HEK293 (cell line): ENCODE measurements around the gene AKIP1.

ENCODE experiments used
- CTCF ChIA-PET: fragments of 350-600 bp; formaldehyde crosslinking; extraction: SDS; loops from one replicate; lab custom pipeline; 2021; ENCODE audit warnings: antibody characterized with exemption; lab: Yijun Ruan, JAX
- POLR2A ChIA-PET: fragments of 300-600 bp; formaldehyde crosslinking; extraction: SDS; loops from one replicate; lab custom pipeline; 2020; ENCODE audit warnings: antibody characterized with exemption, inconsistent platforms; lab: Yijun Ruan, JAX
- H3K27ac ChIP-seq: fragments of 200-500 bp; sonication (Bioruptor generic); 2 replicates; pipeline ENCODE4 v1.5.1; 2014; ENCODE audit warnings: low read depth, low read length, control low read depth, inconsistent platforms; ENCODE audit errors: extremely low read depth
- H3K36me3 ChIP-seq, 2 experiments: fragments of 200-500 bp in 1 of 2; sonication (Bioruptor generic) in 1 of 2; 1 replicate in 1 of 2; 2 replicates in 1 of 2; pipeline ENCODE4 v1.5.1; 2014 to 2017; ENCODE audit warnings: inconsistent platforms in 2 of 2, low read length in 2 of 2; ENCODE audit not compliant: control insufficient read depth in 2 of 2, insufficient read depth in 1 of 2
- H3K4me1 ChIP-seq: fragments of 200-500 bp; sonication (Bioruptor generic); 2 replicates; pipeline ENCODE4 v1.5.1; 2014; ENCODE audit warnings: mild to moderate bottlenecking, low read length, inconsistent platforms; ENCODE audit not compliant: control insufficient read depth, insufficient read depth
- H3K4me3 ChIP-seq: 2 replicates; pipeline ENCODE4 v1.5.1; 2011; ENCODE audit warnings: low read depth, mild to moderate bottlenecking, control low read depth, low read length, moderate library complexity
- H3K9me3 ChIP-seq: fragments of 200-500 bp; sonication (Bioruptor generic); 2 replicates; pipeline ENCODE4 v1.5.1; 2014; ENCODE audit warnings: low read depth, low read length, inconsistent platforms; ENCODE audit not compliant: control insufficient read depth, insufficient read depth
- FEZF1 ChIP-seq: fragments of 450-650 bp; formaldehyde crosslinking; IDR thresholded peaks from 2 replicates; pipeline ENCODE4 v1.5.1; 2016; ENCODE audit warnings: missing biosample characterization, missing genetic modification characterization
- GLI4 ChIP-seq: fragments of 450-650 bp; formaldehyde crosslinking; IDR thresholded peaks from 2 replicates; pipeline ENCODE4 v1.5.1; 2016; ENCODE audit warnings: missing biosample characterization, missing genetic modification characterization
- HOXA7 ChIP-seq: sonication (generic); formaldehyde crosslinking; IDR thresholded peaks from 2 replicates; pipeline ENCODE4 v1.8.1; 2022; ENCODE audit warnings: missing genetic modification reagents, borderline replicate concordance
- KLF8 ChIP-seq: fragments of 450-650 bp; formaldehyde crosslinking; IDR thresholded peaks from 2 replicates; pipeline ENCODE4 v1.5.1; 2016; ENCODE audit warnings: missing biosample characterization, missing genetic modification characterization
- PRDM1 ChIP-seq: fragments of 450-650 bp; formaldehyde crosslinking; IDR thresholded peaks from 2 replicates; pipeline ENCODE4; 2016; ENCODE audit warnings: missing biosample characterization, missing genetic modification characterization
- RBAK ChIP-seq: fragments of 450-650 bp; formaldehyde crosslinking; IDR thresholded peaks from 2 replicates; pipeline ENCODE4 v1.5.1; 2016; ENCODE audit warnings: missing biosample characterization, missing genetic modification characterization
- REPIN1 ChIP-seq: fragments of 450-650 bp; formaldehyde crosslinking; IDR thresholded peaks from 2 replicates; pipeline ENCODE4 v1.5.1; 2017; ENCODE audit warnings: missing biosample characterization, missing genetic modification characterization, low read depth
- SCRT1 ChIP-seq: fragments of 450-650 bp; formaldehyde crosslinking; IDR thresholded peaks from 2 replicates; pipeline ENCODE4 v1.5.1; 2016; ENCODE audit warnings: missing biosample characterization, missing genetic modification characterization, borderline replicate concordance
- SETDB1 ChIP-seq: IDR thresholded peaks from one replicate; pipeline ENCODE4 v1.6.1; 2017; ENCODE audit warnings: mild to moderate bottlenecking, low read length, moderate library complexity, mixed read lengths; ENCODE audit not compliant: insufficient read length
- SP7 ChIP-seq: fragments of 450-650 bp; formaldehyde crosslinking; IDR thresholded peaks from 2 replicates; pipeline ENCODE4 v1.5.1; 2016; ENCODE audit warnings: missing biosample characterization, missing genetic modification characterization
- ZBTB7A ChIP-seq: fragments of 450-650 bp; formaldehyde crosslinking; IDR thresholded peaks from 2 replicates; pipeline ENCODE4 v1.5.1; 2016; ENCODE audit warnings: low read depth, missing biosample characterization, missing genetic modification characterization
- ZFP69B ChIP-seq: fragments of 450-650 bp; formaldehyde crosslinking; IDR thresholded peaks from 2 replicates; pipeline ENCODE4 v1.5.1; 2016; ENCODE audit warnings: missing biosample characterization, missing genetic modification characterization
- ZNF112 ChIP-seq: fragments of 450-650 bp; formaldehyde crosslinking; IDR thresholded peaks from 2 replicates; pipeline ENCODE4 v1.5.0; 2017; ENCODE audit warnings: missing biosample characterization, missing genetic modification characterization
- ZNF140 ChIP-seq: fragments of 450-650 bp; formaldehyde crosslinking; IDR thresholded peaks from 2 replicates; pipeline ENCODE4 v1.5.1; 2016; ENCODE audit warnings: missing biosample characterization, missing genetic modification characterization
- ZNF174 ChIP-seq: fragments of 450-650 bp; formaldehyde crosslinking; IDR thresholded peaks from 2 replicates; pipeline ENCODE4 v1.5.0; 2017; ENCODE audit warnings: missing biosample characterization, mild to moderate bottlenecking, missing genetic modification characterization
- ZNF19 ChIP-seq: fragments of 450-650 bp; formaldehyde crosslinking; IDR thresholded peaks from 2 replicates; pipeline ENCODE4; 2016; ENCODE audit warnings: missing biosample characterization, missing genetic modification characterization, low read depth
- ZNF211 ChIP-seq: fragments of 450-650 bp; formaldehyde crosslinking; IDR thresholded peaks from 2 replicates; pipeline ENCODE4 v1.5.1; 2016; ENCODE audit warnings: low read depth, missing biosample characterization, missing genetic modification characterization
- ZNF214 ChIP-seq: fragments of 450-650 bp; formaldehyde crosslinking; IDR thresholded peaks from 2 replicates; pipeline ENCODE4 v1.5.1; 2017; ENCODE audit warnings: missing biosample characterization, mild to moderate bottlenecking, missing genetic modification characterization, borderline replicate concordance
- ZNF223 ChIP-seq: fragments of 450-650 bp; formaldehyde crosslinking; IDR thresholded peaks from 2 replicates; pipeline ENCODE4 v1.5.1; 2016; ENCODE audit warnings: missing biosample characterization, missing genetic modification characterization
- ZNF302 ChIP-seq: fragments of 450-650 bp; formaldehyde crosslinking; IDR thresholded peaks from 2 replicates; pipeline ENCODE4 v1.5.1; 2016; ENCODE audit warnings: missing biosample characterization, missing genetic modification characterization, low read depth
- ZNF37A ChIP-seq: fragments of 450-650 bp; IDR thresholded peaks from 2 replicates; pipeline ENCODE4 v1.5.1; 2018; ENCODE audit warnings: missing biosample characterization, missing genetic modification characterization
- ZNF529 ChIP-seq: fragments of 450-650 bp; formaldehyde crosslinking; IDR thresholded peaks from 2 replicates; pipeline ENCODE4 v1.5.1; 2017; ENCODE audit warnings: missing genetic modification characterization, missing biosample characterization; ENCODE audit not compliant: insufficient replicate concordance
- ZNF548 ChIP-seq: fragments of 450-650 bp; formaldehyde crosslinking; IDR thresholded peaks from 2 replicates; pipeline ENCODE4 v1.5.1; 2016; ENCODE audit warnings: missing biosample characterization, missing genetic modification characterization
- ZNF626 ChIP-seq: fragments of 450-650 bp; sonication (Bioruptor Pico); formaldehyde crosslinking; IDR thresholded peaks from 2 replicates; pipeline ENCODE4 v1.5.1; 2018; ENCODE audit warnings: missing biosample characterization, missing genetic modification characterization, inconsistent platforms
- ZNF660 ChIP-seq: fragments of 450-650 bp; IDR thresholded peaks from 2 replicates; pipeline ENCODE4 v1.5.1; 2018; ENCODE audit warnings: missing biosample characterization, mild to moderate bottlenecking, missing genetic modification characterization
- TF ChIP-seq, protein P1 (sequence below): fragments of 450-650 bp; formaldehyde crosslinking; IDR thresholded peaks from 2 replicates; pipeline ENCODE4 v1.5.1; 2016; ENCODE audit warnings: missing biosample characterization, missing genetic modification characterization
- TF ChIP-seq, protein P2 (sequence below): fragments of 450-650 bp; formaldehyde crosslinking; IDR thresholded peaks from 2 replicates; pipeline ENCODE4 v1.5.1; 2016; ENCODE audit warnings: missing biosample characterization, missing genetic modification characterization

Gene AKIP1

DNA sequence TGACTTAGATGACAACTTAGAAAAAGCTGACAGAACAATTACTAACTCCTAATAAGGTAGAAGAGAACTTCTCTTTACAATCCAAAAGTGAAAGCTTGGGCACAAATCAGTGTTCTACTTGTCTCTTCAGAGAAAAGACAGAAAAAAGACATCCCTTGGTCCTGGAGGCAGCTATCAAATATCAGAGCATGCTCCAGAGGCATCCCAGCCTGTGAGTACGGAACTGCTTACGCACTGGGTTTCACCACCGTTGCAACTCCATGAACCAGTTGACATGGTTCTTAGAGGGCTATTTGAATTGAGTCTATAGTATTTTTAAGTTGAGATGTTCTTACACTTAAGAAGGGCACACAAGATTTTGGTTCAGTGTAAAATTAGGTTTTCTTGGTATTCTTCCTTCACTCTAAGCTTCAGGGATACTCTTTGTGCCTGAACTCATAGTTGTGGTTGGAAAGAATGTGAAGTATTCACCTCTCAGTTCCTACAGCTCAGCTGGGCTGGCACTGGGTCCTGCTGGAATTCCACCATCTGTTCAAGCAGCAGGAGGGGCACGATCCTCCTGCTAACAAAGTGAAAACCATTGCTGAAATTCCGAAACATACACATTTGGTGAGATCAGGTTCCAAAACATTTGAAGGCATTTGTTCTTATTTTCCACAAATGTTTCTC is 6.3 kb downstream of the AKIP1 start:
- CTCF ChIA-PET: interaction anchor here (0.7 to 2.8 kb wide), 3 partner anchors 42 to 69 kb away, joined by 3 to 21 read pairs (median 5); no protein-coding TSS in a partner anchor
- no peaks in the 10 kb centered on the region for H3K9me3 ChIP-seq
- no peak overlapping the region for H3K27ac ChIP-seq
- no peaks in the 10 kb centered on the region for H3K4me1 ChIP-seq
- H3K4me3 ChIP-seq: no peak overlapping the region
- no peak for TF ChIP-seq FEZF1 (tag by site-specific recombination)
- no peak for TF ChIP-seq ZNF548 (tag by site-specific recombination)
- TF ChIP-seq SP7 (tag by site-specific recombination): no peak
- TF ChIP-seq HOXA7 (CRISPR knock-in tag): no peak
- TF ChIP-seq ZNF112 (tag by site-specific recombination): no peak
- no peak for TF ChIP-seq KLF8 (tag by site-specific recombination)
- no peak for TF ChIP-seq ZNF37A (tag by site-specific recombination)
- TF ChIP-seq ZNF174 (tag by site-specific recombination): no peak
- TF ChIP-seq ZNF223: no peak
- no peak for TF ChIP-seq ZNF214 (tag by site-specific recombination)
- no peak for TF ChIP-seq ZNF626
- TF ChIP-seq ZNF211: no peak
- no peak for TF ChIP-seq GLI4 (tag by site-specific recombination)
- POLR2A ChIA-PET: interaction anchor here (0.9 kb wide), 1 partner anchor 9 kb away, joined by 3 read pairs; no protein-coding TSS in a partner anchor
- peaks cover 0 to 79% of the 10 kb centered on the region in 2 experiments; a peak in 2 of 3 replicates for H3K36me3 ChIP-seq

DNA sequence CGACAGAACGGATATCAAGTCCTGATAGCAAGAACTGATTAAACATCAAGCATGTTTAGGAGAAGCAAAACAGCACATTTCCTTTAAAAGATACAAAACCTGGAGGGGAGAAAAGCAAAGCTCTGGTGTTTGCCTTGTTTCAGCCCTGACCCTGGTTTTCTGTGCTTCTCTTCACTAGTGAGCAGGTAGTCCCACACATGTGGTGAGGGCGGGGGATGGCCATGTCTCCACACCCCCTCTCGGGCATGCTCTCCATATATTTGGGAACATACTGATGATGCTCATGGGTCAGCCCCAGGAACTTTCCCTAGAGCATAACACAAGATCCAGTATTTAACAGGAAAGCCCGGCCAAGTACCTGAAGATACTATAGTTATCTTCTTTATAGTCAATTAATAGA is 11.7 kb downstream of the AKIP1 start:
- Histone ChIP-seq H3K4me1 (no peaks in the 10 kb centered on the region), H3K27ac (no peak overlapping the region), H3K36me3 (peaks cover 0 to 90% of the 10 kb centered on the region in 2 experiments; a peak in 2 of 3 replicates), H3K4me3 (no peak overlapping the region), H3K9me3 (no peaks in the 10 kb centered on the region)
- TF ChIP-seq ZNF223: no peak
- TF ChIP-seq RBAK (tag by site-specific recombination): no peak
- TF ChIP-seq FEZF1 (tag by site-specific recombination): no peak
- no peak for TF ChIP-seq GLI4 (tag by site-specific recombination)
- TF ChIP-seq ZNF140 (tag by site-specific recombination): no peak
- TF ChIP-seq ZNF19 (tag by site-specific recombination): no peak
- TF ChIP-seq, protein P1, sequence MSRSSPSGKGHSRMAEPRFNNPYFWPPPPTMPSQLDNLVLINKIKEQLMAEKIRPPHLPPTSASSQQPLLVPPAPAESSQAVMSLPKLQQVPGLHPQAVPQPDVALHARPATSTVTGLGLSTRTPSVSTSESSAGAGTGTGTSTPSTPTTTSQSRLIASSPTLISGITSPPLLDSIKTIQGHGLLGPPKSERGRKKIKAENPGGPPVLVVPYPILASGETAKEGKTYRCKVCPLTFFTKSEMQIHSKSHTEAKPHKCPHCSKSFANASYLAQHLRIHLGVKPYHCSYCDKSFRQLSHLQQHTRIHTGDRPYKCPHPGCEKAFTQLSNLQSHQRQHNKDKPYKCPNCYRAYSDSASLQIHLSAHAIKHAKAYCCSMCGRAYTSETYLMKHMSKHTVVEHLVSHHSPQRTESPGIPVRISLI (tag by site-specific recombination): no peak
- TF ChIP-seq ZNF529 (tag by site-specific recombination): no peak
- no peak for TF ChIP-seq ZNF660 (tag by site-specific recombination)
- TF ChIP-seq ZNF302 (tag by site-specific recombination): no peak
- no peak for TF ChIP-seq SETDB1
- TF ChIP-seq, protein P2, sequence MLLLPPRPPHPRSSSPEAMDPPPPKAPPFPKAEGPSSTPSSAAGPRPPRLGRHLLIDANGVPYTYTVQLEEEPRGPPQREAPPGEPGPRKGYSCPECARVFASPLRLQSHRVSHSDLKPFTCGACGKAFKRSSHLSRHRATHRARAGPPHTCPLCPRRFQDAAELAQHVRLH: no peak
- no peak for TF ChIP-seq ZBTB7A (tag by site-specific recombination)
- no peak for TF ChIP-seq ZFP69B
- no peak for TF ChIP-seq PRDM1 (tag by site-specific recombination)
- no peak for TF ChIP-seq REPIN1 (tag by site-specific recombination)
- TF ChIP-seq SCRT1 (tag by site-specific recombination): no peak
- ChIA-PET POLR2A (interaction anchor here (0.9 to 1.6 kb wide), 2 partner anchors 10 to 11 kb away, joined by 3 read pairs; partner anchors contain the start of genes AKIP1 and C11orf16), CTCF (interaction anchor here (0.7 to 3.4 kb wide), 3 partner anchors 8 to 48 kb away, joined by 3 to 13 read pairs (median 4); no protein-coding TSS in a partner anchor)
